Astrocyte (in vitro differentiated cells and primary cell): ENCODE data around the gene GNAT1. TPM values are rescaled to one million over a fixed set of nuclear protein-coding genes. Genes with fewer than 3 reads are reported as not detected.
A peak's percentile ranks its signal among the peaks of the same experiment; 100 is the strongest.

Experiments used
- DNase-seq: peaks from one replicate; pipeline ENCODE4 v3.0.0-alpha.2; 2010; ENCODE audit warnings: low read depth
- FAIRE-seq: peaks from 2 replicates; lab custom pipeline; 2011; peaks lifted over from hg19 to GRCh38; lab: Jason Lieb, UNC
- H2AFZ ChIP-seq: 2 replicates; pipeline ENCODE4 v1.6.0; 2012; ENCODE audit warnings: low read depth, low read length, inconsistent platforms
- H3K27ac ChIP-seq: 2 replicates; pipeline ENCODE4 v1.5.1; 2011; ENCODE audit warnings: low read depth, low read length, inconsistent platforms
- H3K27me3 ChIP-seq: 2 replicates; pipeline ENCODE4 v1.6.0; 2011; ENCODE audit warnings: low read length, inconsistent platforms; ENCODE audit not compliant: insufficient read depth
- H3K36me3 ChIP-seq: 2 replicates; pipeline ENCODE4 v1.5.1; 2011; ENCODE audit warnings: low read length, inconsistent platforms; ENCODE audit not compliant: insufficient read depth
- H3K4me1 ChIP-seq: 2 replicates; pipeline ENCODE4 v1.5.1; 2011; ENCODE audit warnings: low read length, inconsistent platforms; ENCODE audit not compliant: insufficient read depth
- H3K4me2 ChIP-seq: 2 replicates; pipeline ENCODE4 v1.6.0; 2012; ENCODE audit warnings: low read length, inconsistent platforms
- H3K4me3 ChIP-seq: 2 replicates; pipeline ENCODE4 v1.5.1; 2011; ENCODE audit warnings: low read depth, mild to moderate bottlenecking, low read length, inconsistent platforms; ENCODE audit not compliant: insufficient read depth
- H3K79me2 ChIP-seq: 2 replicates; pipeline ENCODE4 v1.6.0; 2012; ENCODE audit warnings: mild to moderate bottlenecking, low read length, inconsistent platforms; ENCODE audit not compliant: insufficient read depth
- H3K9ac ChIP-seq: 2 replicates; pipeline ENCODE4 v1.6.0; 2012; ENCODE audit warnings: mild to moderate bottlenecking, low read length, inconsistent platforms
- H3K9me3 ChIP-seq: 2 replicates; pipeline ENCODE4 v1.5.1; 2012; ENCODE audit warnings: low read depth, mild to moderate bottlenecking, low read length, inconsistent platforms; ENCODE audit not compliant: insufficient read depth
- H4K20me1 ChIP-seq: 2 replicates; pipeline ENCODE4 v1.6.0; 2012; ENCODE audit warnings: low read length, inconsistent platforms; ENCODE audit not compliant: insufficient read depth
- H3K27ac Mint-ChIP-seq: one replicate; pipeline ENCODE4 v1.8.0; 2021; ENCODE audit warnings: mild to moderate bottlenecking, mixed read lengths; ENCODE audit not compliant: unreplicated experiment
- H3K27me3 Mint-ChIP-seq: one replicate; pipeline ENCODE4 v1.8.0; 2021; ENCODE audit warnings: low read depth, mixed read lengths; ENCODE audit not compliant: unreplicated experiment
- H3K36me3 Mint-ChIP-seq: one replicate; pipeline ENCODE4 v1.8.0; 2021; ENCODE audit warnings: low read depth, mixed read lengths; ENCODE audit not compliant: unreplicated experiment
- H3K4me1 Mint-ChIP-seq: one replicate; pipeline ENCODE4 v1.8.0; 2021; ENCODE audit warnings: low read depth, mixed read lengths; ENCODE audit not compliant: unreplicated experiment
- H3K4me3 Mint-ChIP-seq: one replicate; pipeline ENCODE4 v1.8.0; 2021; ENCODE audit warnings: mild to moderate bottlenecking, moderate library complexity, mixed read lengths; ENCODE audit not compliant: unreplicated experiment
- H3K9me3 Mint-ChIP-seq: one replicate; pipeline ENCODE4 v1.8.0; 2021; ENCODE audit warnings: mild to moderate bottlenecking, mixed read lengths; ENCODE audit not compliant: unreplicated experiment
- EZH2 ChIP-seq: IDR thresholded peaks from 2 replicates; pipeline ENCODE4 v1.6.1; 2012; ENCODE audit warnings: mild to moderate bottlenecking, low read length, inconsistent platforms; ENCODE audit not compliant: insufficient read depth
- total RNA-seq: library from RNA; stranded (reverse); gene quantifications from 2 replicates; pipeline ENCODE4 v1.2.1, GENCODE V29; 2021
- TF ChIP-seq, protein P1 (sequence below): IDR thresholded peaks from 2 replicates; pipeline ENCODE4 v1.5.1; 2011; ENCODE audit warnings: low read depth, mild to moderate bottlenecking, inconsistent platforms, low read length, moderate library complexity; ENCODE audit not compliant: insufficient read depth

The GNAT1 gene
- total RNA-seq, 1 donor from 2014 or later = not detected

GRCh38 chr3:50170689-50171088 lies 20.7 kb upstream of the GNAT1 start:
- Mint-ChIP-seq H3K4me3 (no peak overlapping the region), H3K9me3 (no peaks in the 10 kb centered on the region), H3K4me1 (peaks cover 8% of the 10 kb centered on the region), H3K27me3 (peaks cover 6% of the 10 kb centered on the region), H3K36me3 (peaks cover 2% of the 10 kb centered on the region), H3K27ac (no peak overlapping the region)
- Histone ChIP-seq H3K27me3 (no peaks in the 10 kb centered on the region), H4K20me1 (no peaks in the 10 kb centered on the region), H3K9me3 (no peaks in the 10 kb centered on the region), H3K4me2 (no peak overlapping the region), H2AFZ (no peak overlapping the region), H3K27ac (peak overlapping the region; percentile 28), H3K4me1 (peaks cover 35% of the 10 kb centered on the region), H3K79me2 (no peaks in the 10 kb centered on the region), H3K36me3 (no peaks in the 10 kb centered on the region), H3K9ac (no peak overlapping the region), H3K4me3 (no peak overlapping the region)
- no peak for FAIRE-seq
- peak; percentile 61 for DNase-seq
- TF ChIP-seq EZH2 = no peak
- TF ChIP-seq, protein P1, sequence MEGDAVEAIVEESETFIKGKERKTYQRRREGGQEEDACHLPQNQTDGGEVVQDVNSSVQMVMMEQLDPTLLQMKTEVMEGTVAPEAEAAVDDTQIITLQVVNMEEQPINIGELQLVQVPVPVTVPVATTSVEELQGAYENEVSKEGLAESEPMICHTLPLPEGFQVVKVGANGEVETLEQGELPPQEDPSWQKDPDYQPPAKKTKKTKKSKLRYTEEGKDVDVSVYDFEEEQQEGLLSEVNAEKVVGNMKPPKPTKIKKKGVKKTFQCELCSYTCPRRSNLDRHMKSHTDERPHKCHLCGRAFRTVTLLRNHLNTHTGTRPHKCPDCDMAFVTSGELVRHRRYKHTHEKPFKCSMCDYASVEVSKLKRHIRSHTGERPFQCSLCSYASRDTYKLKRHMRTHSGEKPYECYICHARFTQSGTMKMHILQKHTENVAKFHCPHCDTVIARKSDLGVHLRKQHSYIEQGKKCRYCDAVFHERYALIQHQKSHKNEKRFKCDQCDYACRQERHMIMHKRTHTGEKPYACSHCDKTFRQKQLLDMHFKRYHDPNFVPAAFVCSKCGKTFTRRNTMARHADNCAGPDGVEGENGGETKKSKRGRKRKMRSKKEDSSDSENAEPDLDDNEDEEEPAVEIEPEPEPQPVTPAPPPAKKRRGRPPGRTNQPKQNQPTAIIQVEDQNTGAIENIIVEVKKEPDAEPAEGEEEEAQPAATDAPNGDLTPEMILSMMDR = no peak

GRCh38 chr3:50171540-50172301 lies 19.7 kb upstream of the GNAT1 start:
- TF ChIP-seq EZH2 = no peak
- TF ChIP-seq, protein P1 = no peak
- FAIRE-seq (no peak), DNase-seq (no peak)
- Histone ChIP-seq H3K27ac (no peak overlapping the region), H3K27me3 (no peaks in the 10 kb centered on the region), H3K9ac (no peak overlapping the region), H3K4me3 (no peak overlapping the region), H3K36me3 (no peaks in the 10 kb centered on the region), H2AFZ (no peak overlapping the region), H3K4me2 (no peak overlapping the region), H3K9me3 (no peaks in the 10 kb centered on the region), H4K20me1 (no peaks in the 10 kb centered on the region), H3K4me1 (peaks cover 25% of the 10 kb centered on the region), H3K79me2 (no peaks in the 10 kb centered on the region)
- peaks cover 6% of the 10 kb centered on the region for H3K27me3 Mint-ChIP-seq
- H3K4me1 Mint-ChIP-seq = peaks cover 4% of the 10 kb centered on the region
- H3K27ac Mint-ChIP-seq = no peak overlapping the region
- H3K4me3 Mint-ChIP-seq = no peak overlapping the region
- H3K36me3 Mint-ChIP-seq = peaks cover 2% of the 10 kb centered on the region
- no peaks in the 10 kb centered on the region for H3K9me3 Mint-ChIP-seq

DNA sequence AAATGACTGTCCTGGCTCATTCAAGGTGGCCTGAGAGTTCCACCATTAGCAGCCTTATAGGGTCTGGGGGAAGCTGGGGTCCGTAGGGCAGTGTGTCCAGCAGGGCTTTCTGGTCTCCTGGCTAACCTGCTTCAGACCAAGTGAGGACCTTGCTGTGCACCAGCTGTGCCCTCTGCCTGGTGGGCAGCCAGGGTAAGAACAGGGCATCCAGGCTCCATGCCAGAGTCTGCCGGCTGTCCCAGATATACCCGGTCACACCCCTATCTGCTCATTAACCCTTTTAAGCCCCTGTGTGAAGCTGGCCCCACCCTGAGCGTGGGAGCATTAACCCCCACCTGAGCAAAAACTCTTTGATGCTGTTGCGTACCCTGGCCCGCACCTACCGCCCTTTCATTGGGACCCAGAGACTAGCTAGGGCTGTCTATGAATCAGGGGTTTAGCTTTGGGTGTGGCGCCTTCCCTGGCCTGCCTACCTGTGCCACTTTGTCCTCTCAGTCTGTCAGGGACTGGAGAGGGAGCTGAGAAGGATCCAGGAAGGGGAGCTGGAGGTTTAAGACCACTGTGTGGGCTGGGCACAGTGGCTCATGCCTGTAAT lies 18.7 kb upstream of the GNAT1 start:
- Histone ChIP-seq H3K36me3 (no peaks in the 10 kb centered on the region), H3K4me2 (no peak overlapping the region), H2AFZ (no peak overlapping the region), H3K79me2 (no peaks in the 10 kb centered on the region), H4K20me1 (no peaks in the 10 kb centered on the region), H3K4me3 (no peak overlapping the region), H3K27me3 (no peaks in the 10 kb centered on the region), H3K27ac (no peak overlapping the region), H3K9me3 (no peaks in the 10 kb centered on the region), H3K4me1 (peaks cover 18% of the 10 kb centered on the region), H3K9ac (no peak overlapping the region)
- TF ChIP-seq, protein P1 = no peak
- TF ChIP-seq EZH2 = no peak
- H3K9me3 Mint-ChIP-seq = no peaks in the 10 kb centered on the region
- DNase-seq (no peak), FAIRE-seq (no peak)
- peaks cover under 1% of the 10 kb centered on the region for H3K4me1 Mint-ChIP-seq
- peaks cover 2% of the 10 kb centered on the region for H3K36me3 Mint-ChIP-seq
- no peak overlapping the region for H3K4me3 Mint-ChIP-seq
- no peak overlapping the region for H3K27ac Mint-ChIP-seq
- peaks cover 12% of the 10 kb centered on the region for H3K27me3 Mint-ChIP-seq
